ENCODE data around the gene AGXT2. TPM values are rescaled to one million over a fixed set of nuclear protein-coding genes. Genes with fewer than 3 reads are reported as not detected.

Gene AGXT2
- total RNA-seq, 1 experiment from 2014 or later = not detected

GRCh38 chr5:34998058-34998789, 49.5 kb downstream of the AGXT2 start:
- H4K8ac ChIP-seq (replicated peaks; ENCODE audit: insufficient read length, low read depth, low read length) = no peak overlapping the region
- TF ChIP-seq, protein P1, sequence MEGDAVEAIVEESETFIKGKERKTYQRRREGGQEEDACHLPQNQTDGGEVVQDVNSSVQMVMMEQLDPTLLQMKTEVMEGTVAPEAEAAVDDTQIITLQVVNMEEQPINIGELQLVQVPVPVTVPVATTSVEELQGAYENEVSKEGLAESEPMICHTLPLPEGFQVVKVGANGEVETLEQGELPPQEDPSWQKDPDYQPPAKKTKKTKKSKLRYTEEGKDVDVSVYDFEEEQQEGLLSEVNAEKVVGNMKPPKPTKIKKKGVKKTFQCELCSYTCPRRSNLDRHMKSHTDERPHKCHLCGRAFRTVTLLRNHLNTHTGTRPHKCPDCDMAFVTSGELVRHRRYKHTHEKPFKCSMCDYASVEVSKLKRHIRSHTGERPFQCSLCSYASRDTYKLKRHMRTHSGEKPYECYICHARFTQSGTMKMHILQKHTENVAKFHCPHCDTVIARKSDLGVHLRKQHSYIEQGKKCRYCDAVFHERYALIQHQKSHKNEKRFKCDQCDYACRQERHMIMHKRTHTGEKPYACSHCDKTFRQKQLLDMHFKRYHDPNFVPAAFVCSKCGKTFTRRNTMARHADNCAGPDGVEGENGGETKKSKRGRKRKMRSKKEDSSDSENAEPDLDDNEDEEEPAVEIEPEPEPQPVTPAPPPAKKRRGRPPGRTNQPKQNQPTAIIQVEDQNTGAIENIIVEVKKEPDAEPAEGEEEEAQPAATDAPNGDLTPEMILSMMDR (conservative IDR thresholded peaks at IDR 0.05) = no peak
- no peak overlapping the region for H3K4me2 ChIP-seq (ENCODE audit: insufficient read depth, insufficient read length, low read length)
- no peak overlapping the region for H3K23ac ChIP-seq (ENCODE audit: insufficient read length, low read depth, low read length)
- Mint-ChIP-seq H3K27me3 (ENCODE audit: low read depth) (peaks cover 1% of the 10 kb centered on the region; the same call in 1 of the 2 replicates), H3K9me3 (no peaks in the 10 kb centered on the region; a peak in 2 of 5 replicates), H3K4me3 (no peak overlapping the region), H3K4me1 (no peaks in the 10 kb centered on the region; a peak in 1 of 4 replicates), H3K36me3 (ENCODE audit: insufficient read depth in 1 of 3, low read depth in 3 of 3) (no peaks in the 10 kb centered on the region), H3K27ac (no peak overlapping the region)
- H2BK120ac ChIP-seq (ENCODE audit: low read depth, low read length, poor library complexity, severe bottlenecking) = no peak overlapping the region
- no peaks in the 10 kb centered on the region for H3K23me2 ChIP-seq (ENCODE audit: insufficient read length, low read depth, low read length, poor library complexity, severe bottlenecking)
- no peaks in the 10 kb centered on the region for H3K9me3 ChIP-seq (ENCODE audit: control insufficient read depth, low read depth, low read length)
- no peak overlapping the region for H2BK20ac ChIP-seq (ENCODE audit: low read depth, low read length, poor library complexity, severe bottlenecking)
- no peaks in the 10 kb centered on the region for H3K27me3 ChIP-seq (ENCODE audit: insufficient read depth, low read length)
- H3K18ac ChIP-seq (ENCODE audit: insufficient read length, low read depth, low read length) = no peak overlapping the region
- no peak overlapping the region for H2BK5ac ChIP-seq (ENCODE audit: insufficient read length, low read length)
- no peak overlapping the region for H3K27ac ChIP-seq (ENCODE audit: insufficient read length, low read depth, low read length)
- no peak overlapping the region for H2AFZ ChIP-seq (ENCODE audit: low read length)
- no peak for DNase-seq
- no peak overlapping the region for H2AK5ac ChIP-seq (ENCODE audit: insufficient read length, low read length)
- no peaks in the 10 kb centered on the region for H4K20me1 ChIP-seq (ENCODE audit: control insufficient read depth, insufficient read depth, insufficient read length)
- H2BK12ac ChIP-seq (ENCODE audit: insufficient read length, low read depth, low read length) = no peak overlapping the region
- no peak overlapping the region for H3K14ac ChIP-seq (ENCODE audit: insufficient read depth, low read length)
- no peaks in the 10 kb centered on the region for H3K79me1 ChIP-seq (ENCODE audit: insufficient read depth, low read depth, low read length, poor library complexity, severe bottlenecking)
- WGBS (ENCODE audit: extremely low coverage, insufficient read length, low lambda C conversion rate) = no CpG with 5 or more reads among the region's 6 CpGs
- H2BK15ac ChIP-seq (ENCODE audit: low read depth, low read length) = no peak overlapping the region
- H4K5ac ChIP-seq (ENCODE audit: insufficient read length, low read depth, low read length) = no peak overlapping the region
- H3K79me2 ChIP-seq (ENCODE audit: insufficient read depth, low read length) = no peaks in the 10 kb centered on the region
- no peak overlapping the region for H3K9ac ChIP-seq (ENCODE audit: extremely low read depth, insufficient read length, low read length)
- H3K56ac ChIP-seq (ENCODE audit: insufficient read length, low read depth, low read length) = no peak overlapping the region
- no peaks in the 10 kb centered on the region for H3K4me1 ChIP-seq (ENCODE audit: insufficient read depth, low read length)
- H3K4ac ChIP-seq (ENCODE audit: low read depth, low read length) = no peak overlapping the region
- H4K91ac ChIP-seq (ENCODE audit: insufficient read length, low read depth, low read length) = no peak overlapping the region
- H3T11ph ChIP-seq (ENCODE audit: low read length) = no peak overlapping the region

All from H9 (cell line).